Peyer's patch (tissue), 4 donors: ENCODE results near the gene TTC21A. TPM values are rescaled to one million over a fixed set of nuclear protein-coding genes. Genes with fewer than 3 reads are reported as not detected.

Experiments
- DNase-seq, 3 donors: peaks; one replicate each; pipeline ENCODE4 v3.0.0-alpha.2; 2017 to 2019
- H3K27ac ChIP-seq, 4 donors: fragments of 200-600 bp; sonication (generic); one replicate each; pipeline ENCODE4 v1.5.1; 2016 to 2019
- H3K27me3 ChIP-seq, 2 donors: fragments of 200-600 bp; sonication (generic); one replicate each; pipeline ENCODE4 v1.5.1; 2019
- H3K36me3 ChIP-seq, 3 donors: fragments of 200-600 bp; sonication (generic); one replicate each; pipeline ENCODE4 v1.5.1; 2016 to 2019
- H3K4me1 ChIP-seq, 4 donors: fragments of 200-600 bp; sonication (generic); one replicate each; pipeline ENCODE4 v1.5.1; 2016 to 2019
- H3K4me3 ChIP-seq, 4 donors: fragments of 200-600 bp; sonication (generic); 1 replicate in 3 of 4; 2 replicates in 1 of 4; pipeline ENCODE4 v1.5.1; 2016 to 2019; ENCODE audit warnings: mild to moderate bottlenecking in 1 of 4
- H3K9me3 ChIP-seq, 4 donors: fragments of 200-600 bp; sonication (generic); one replicate each; pipeline ENCODE4 v1.5.1; 2016 to 2019; ENCODE audit warnings: mild to moderate bottlenecking in 1 of 4
- POLR2A ChIP-seq, 2 donors: fragments of 450-650 bp; IDR thresholded peaks; one replicate each; pipeline ENCODE4 v1.5.1; 2017; ENCODE audit warnings: antibody characterized with exemption in 2 of 2, mild to moderate bottlenecking in 2 of 2, moderate library complexity in 2 of 2
- total RNA-seq, 4 donors: library from RNA; depleted of rRNA; stranded (reverse); fragments of >200 nt; gene quantifications; one replicate each; pipeline ENCODE4 v1.1.0, GENCODE V29; 2016
- TF ChIP-seq, protein P1 (sequence below), 6 experiments: fragments of 450-650 bp in 4 of 6; fragments of 200-600 bp in 2 of 6; sonication (generic) in 1 of 6; IDR thresholded peaks; one replicate each; pipeline ENCODE4 v1.5.1; 2017 to 2019; ENCODE audit warnings: antibody characterized with exemption in 6 of 6, mild to moderate bottlenecking in 3 of 6, moderate library complexity in 1 of 6

The TTC21A gene
- total RNA-seq, 4 donors from 2014 or later, result 8.4 to 41.3 (median 19.1) TPM

DNA sequence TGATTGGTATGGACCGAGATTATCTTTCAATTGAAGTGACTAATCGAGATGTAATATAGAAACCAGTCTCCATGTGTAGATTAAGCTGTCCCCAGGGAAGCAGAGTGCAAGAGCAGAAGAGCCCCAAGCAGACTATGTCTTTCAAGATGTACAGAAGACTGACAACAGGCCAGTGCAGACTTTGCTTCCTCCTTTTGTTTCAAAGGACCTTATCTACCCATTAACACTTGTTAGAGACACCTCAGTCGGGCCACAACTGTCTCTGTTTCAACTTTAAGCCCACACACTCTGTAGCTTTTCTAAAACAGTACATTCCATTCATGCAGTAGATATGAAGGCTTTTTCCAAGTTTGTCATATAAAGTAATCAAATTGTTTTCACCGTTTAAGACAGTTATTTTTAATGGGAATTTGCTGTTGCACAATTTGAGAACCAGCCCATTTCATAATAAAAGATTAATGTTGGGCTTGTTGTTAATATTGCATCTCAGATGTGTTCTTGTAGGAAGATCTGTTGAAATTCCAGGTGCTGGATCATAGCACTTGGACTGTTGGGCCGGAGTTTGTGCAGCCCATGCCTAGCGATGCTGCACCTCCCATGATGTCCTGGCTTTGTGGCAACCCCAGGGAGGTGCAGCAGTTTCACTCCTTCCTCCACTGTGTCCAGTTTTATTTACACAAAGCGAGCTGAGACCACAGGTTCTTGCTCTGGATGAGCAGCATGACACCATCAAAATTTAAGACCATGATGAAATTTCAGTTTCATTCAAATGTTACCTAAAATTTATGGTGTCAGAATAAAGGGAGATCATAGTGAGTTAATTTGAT is 12.4 kb upstream of the TTC21A start:
- TF ChIP-seq, protein P1, sequence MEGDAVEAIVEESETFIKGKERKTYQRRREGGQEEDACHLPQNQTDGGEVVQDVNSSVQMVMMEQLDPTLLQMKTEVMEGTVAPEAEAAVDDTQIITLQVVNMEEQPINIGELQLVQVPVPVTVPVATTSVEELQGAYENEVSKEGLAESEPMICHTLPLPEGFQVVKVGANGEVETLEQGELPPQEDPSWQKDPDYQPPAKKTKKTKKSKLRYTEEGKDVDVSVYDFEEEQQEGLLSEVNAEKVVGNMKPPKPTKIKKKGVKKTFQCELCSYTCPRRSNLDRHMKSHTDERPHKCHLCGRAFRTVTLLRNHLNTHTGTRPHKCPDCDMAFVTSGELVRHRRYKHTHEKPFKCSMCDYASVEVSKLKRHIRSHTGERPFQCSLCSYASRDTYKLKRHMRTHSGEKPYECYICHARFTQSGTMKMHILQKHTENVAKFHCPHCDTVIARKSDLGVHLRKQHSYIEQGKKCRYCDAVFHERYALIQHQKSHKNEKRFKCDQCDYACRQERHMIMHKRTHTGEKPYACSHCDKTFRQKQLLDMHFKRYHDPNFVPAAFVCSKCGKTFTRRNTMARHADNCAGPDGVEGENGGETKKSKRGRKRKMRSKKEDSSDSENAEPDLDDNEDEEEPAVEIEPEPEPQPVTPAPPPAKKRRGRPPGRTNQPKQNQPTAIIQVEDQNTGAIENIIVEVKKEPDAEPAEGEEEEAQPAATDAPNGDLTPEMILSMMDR (IDR thresholded peaks at IDR 0.05), result no peak
- no peak for TF ChIP-seq POLR2A (IDR thresholded peaks at IDR 0.05)
- no peaks in the 10 kb centered on the region for H3K4me1 ChIP-seq
- DNase-seq, result no peak
- H3K36me3 ChIP-seq, result peaks cover 0 to 92% (median 0%) of the 10 kb centered on the region in 3 donors
- H3K27ac ChIP-seq, result no peak overlapping the region
- H3K9me3 ChIP-seq, result no peaks in the 10 kb centered on the region
- H3K27me3 ChIP-seq, result no peaks in the 10 kb centered on the region
- no peak overlapping the region for H3K4me3 ChIP-seq

DNA sequence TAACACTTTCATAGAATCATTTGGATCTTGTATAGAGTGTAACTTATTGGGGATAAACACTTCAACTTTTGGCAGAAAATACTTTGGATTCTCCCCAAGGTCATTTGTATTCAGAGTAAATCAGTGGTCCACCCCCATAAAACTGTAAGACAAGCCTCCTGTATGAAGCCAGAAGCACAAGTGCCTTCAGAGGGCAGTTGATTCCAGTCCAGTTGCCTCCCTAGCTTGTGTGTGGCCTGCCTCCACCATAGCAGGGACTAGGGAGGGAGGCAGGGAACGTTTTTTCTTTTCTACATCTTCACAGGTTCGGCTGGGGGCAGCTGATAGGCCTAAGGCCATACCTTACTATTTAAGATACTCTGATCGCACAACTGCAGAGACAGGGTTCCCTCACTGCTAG is 11.7 kb upstream of the TTC21A start:
- Histone ChIP-seq H3K27ac (no peak overlapping the region), H3K27me3 (no peaks in the 10 kb centered on the region), H3K9me3 (no peaks in the 10 kb centered on the region), H3K4me1 (no peaks in the 10 kb centered on the region), H3K4me3 (no peak overlapping the region), H3K36me3 (peaks cover 0 to 94% (median 0%) of the 10 kb centered on the region in 3 donors)
- no peak for DNase-seq
- TF ChIP-seq POLR2A (IDR thresholded peaks at IDR 0.05), result no peak
- TF ChIP-seq, protein P1 (IDR thresholded peaks at IDR 0.05), result no peak

GRCh38 chr3:39096775-39097174 is 10.7 kb upstream of the TTC21A start:
- TF ChIP-seq, protein P1 (IDR thresholded peaks at IDR 0.05), result no peak
- TF ChIP-seq POLR2A (IDR thresholded peaks at IDR 0.05), result no peak
- H3K27ac ChIP-seq, result no peak overlapping the region
- H3K27me3 ChIP-seq, result no peaks in the 10 kb centered on the region
- H3K4me1 ChIP-seq, result peaks cover 0 to 3% (median 0%) of the 10 kb centered on the region in 4 donors
- H3K4me3 ChIP-seq, result no peak overlapping the region
- no peak for DNase-seq
- H3K36me3 ChIP-seq, result peaks cover 0 to 87% (median 0%) of the 10 kb centered on the region in 3 donors
- no peaks in the 10 kb centered on the region for H3K9me3 ChIP-seq

DNA sequence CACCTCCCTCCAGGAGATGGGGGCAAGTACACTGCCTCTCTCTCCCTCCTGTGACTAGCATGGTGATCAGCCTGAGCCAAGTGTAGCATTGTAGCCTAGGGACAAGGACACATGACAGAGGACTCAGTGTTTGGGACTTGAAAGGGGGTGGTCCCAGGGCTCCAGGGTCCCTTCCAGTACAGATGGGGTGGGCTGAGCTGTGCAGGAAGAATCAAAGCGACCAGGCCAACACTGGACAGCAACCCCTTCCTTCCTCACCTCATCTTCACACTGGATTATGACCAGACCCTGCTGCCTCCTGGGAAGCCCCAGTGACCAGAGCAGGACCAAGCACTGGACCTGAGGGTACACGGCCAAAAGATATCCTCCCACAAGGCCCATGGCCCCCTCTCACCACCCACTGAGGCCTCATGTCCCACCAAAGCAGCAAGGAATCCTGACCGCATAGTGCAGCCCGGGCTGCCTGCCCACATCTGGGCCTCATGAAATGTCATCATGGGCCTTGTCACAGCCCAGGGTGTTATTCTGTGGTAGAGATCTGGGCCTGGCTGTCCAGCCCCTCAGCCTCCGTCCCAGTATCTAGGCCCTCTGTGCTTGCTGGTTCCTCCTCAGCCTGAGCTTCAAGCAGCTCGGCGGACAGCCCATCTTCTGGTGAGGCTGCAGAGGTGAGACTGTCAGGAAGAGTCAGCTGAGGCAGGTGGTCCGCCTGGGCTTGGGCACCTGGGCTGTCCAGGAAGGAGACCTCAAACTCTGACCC is 9.6 kb upstream of the TTC21A start:
- Histone ChIP-seq H3K4me3 (no peak overlapping the region), H3K27me3 (no peaks in the 10 kb centered on the region), H3K9me3 (no peaks in the 10 kb centered on the region), H3K36me3 (peaks cover 0 to 78% (median 0%) of the 10 kb centered on the region in 3 donors), H3K27ac (no peak overlapping the region), H3K4me1 (peaks cover 0 to 9% (median 0%) of the 10 kb centered on the region in 4 donors)
- DNase-seq, result no peak
- TF ChIP-seq, protein P1 (IDR thresholded peaks at IDR 0.05), result no peak
- TF ChIP-seq POLR2A (IDR thresholded peaks at IDR 0.05), result no peak

- no peaks in the 10 kb centered on the region for H3K27me3 ChIP-seq
Measured at GRCh38 chr3:39098473-39099000, 8.9 kb upstream of the TTC21A start.

More at GRCh38 chr3:39098473-39099000, 8.9 kb upstream of the TTC21A start:
- TF ChIP-seq, protein P1 (IDR thresholded peaks at IDR 0.05), result no peak
- no peak for TF ChIP-seq POLR2A (IDR thresholded peaks at IDR 0.05)
- H3K36me3 ChIP-seq, result peaks cover 0 to 71% (median 0%) of the 10 kb centered on the region in 3 donors
- H3K27ac ChIP-seq, result no peak overlapping the region
- no peaks in the 10 kb centered on the region for H3K9me3 ChIP-seq
- no peak overlapping the region for H3K4me3 ChIP-seq
- DNase-seq, result no peak
- peaks cover 0 to 9% (median 0%) of the 10 kb centered on the region in 4 donors for H3K4me1 ChIP-seq
